ENCODE data around the gene PRR13.
A peak's percentile ranks its signal among the peaks of the same experiment; 100 is the strongest.
"Not testable (repeated sequence)": the region's sequence is repeated elsewhere in the genome, so short reads cannot be mapped to it uniquely, and the experiment has no call there.

Gene PRR13

DNA sequence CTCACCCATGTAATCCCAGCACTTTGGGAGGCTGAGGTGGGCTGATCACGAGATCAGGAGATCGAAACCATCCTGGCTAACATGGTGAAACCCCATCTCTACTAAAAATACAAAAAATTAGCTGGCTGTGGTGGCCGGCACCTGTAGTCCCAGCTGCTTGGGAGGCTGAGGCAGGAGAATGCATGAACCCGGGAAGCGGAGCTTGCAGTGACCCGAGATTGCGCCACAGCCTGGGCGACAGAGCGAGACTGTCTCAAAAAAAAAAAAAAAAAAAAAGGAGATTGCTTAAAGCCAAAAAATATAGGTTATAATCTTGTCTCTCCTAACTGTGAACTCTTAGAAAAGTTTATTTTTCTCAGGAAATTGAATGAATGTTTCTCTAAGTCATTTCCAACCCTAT is 6.2 kb upstream of the PRR13 start:
- not testable (repeated sequence) for DNase-seq (ENCODE audit: low read depth in 2 of 2)

DNA sequence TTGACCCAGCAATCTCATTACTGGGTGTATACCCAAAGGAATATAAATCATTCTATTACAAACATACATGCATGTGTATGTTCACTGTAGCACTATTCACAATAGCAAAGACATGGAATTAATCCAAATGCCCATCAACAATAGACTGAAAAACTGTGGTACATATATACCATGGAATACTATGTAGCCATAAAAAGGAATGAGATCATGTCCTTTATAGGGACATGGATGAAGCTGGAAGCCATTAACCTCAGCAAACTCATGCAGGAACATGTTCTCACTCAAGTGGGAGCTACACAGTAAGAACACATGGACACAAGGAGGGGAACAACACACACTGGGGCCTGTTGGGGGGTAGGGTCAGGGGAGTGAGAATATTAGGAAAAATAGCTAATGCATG is 2.0 kb upstream of the PRR13 start:
- not testable (repeated sequence) for DNase-seq (ENCODE audit: low read depth in 2 of 2)

DNA sequence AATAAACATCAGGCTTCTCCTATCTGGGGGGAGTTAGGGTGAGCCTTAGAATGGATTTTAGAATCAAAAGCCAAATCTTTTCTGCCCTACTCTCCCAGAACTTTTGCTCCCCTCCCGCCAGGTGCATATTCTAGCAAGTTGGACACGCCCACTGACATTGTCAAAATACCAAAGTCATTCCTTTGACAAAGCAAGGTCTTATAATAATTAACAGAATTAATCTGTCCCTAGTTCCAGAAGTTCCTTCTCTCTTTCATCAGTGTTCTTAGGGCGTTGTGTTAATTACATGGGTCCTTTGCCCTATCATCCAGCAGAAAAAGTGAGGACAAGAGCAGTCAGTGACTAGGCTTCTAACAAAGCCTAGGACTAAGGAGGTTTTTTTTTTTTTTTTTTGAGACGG is 2.4 kb downstream of the PRR13 start:
- no peak for DNase-seq (ENCODE audit: low read depth in 2 of 2)

GRCh38 chr12:53444593-53445325 is 3.2 kb downstream of the PRR13 start:
- DNase-seq (ENCODE audit: low read depth in 2 of 2) = not testable (repeated sequence)

DNA sequence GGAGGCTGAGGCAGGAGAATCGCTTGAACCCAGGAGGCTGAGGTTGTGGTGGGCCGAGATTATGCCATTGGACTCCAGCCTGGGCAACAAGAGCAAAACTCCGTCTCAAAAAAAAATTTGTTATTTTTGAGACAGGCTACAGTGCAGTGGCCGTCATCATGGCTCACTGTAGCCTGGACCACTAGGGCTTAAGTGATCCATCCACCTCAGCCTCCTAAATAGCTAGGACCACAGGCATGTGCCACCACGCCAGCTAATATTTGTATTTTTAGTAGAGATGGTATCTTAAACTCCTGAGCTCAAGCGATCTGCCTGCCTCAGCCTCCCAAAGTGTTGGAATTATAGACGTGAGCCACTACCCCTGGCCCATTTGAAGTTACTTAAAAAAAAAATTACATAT is 9.4 kb downstream of the PRR13 start:
- DNase-seq (ENCODE audit: low read depth in 2 of 2) = no peak

GRCh38 chr12:53451661-53452158 is 10.2 kb downstream of the PRR13 start, which contains the start of gene PCBP2:
Gene PCBP2 (plus strand): TSS chr12:53452102. CDS start chr12:53454801, 2,699 bp downstream.
- DNase-seq (ENCODE audit: low read depth in 2 of 2) = peak; percentile 96

GRCh38 chr12:53452159-53453077 is 10.9 kb downstream of the PRR13 start:
- DNase-seq (ENCODE audit: low read depth in 2 of 2) = peak; percentile 47 to 51

DNA sequence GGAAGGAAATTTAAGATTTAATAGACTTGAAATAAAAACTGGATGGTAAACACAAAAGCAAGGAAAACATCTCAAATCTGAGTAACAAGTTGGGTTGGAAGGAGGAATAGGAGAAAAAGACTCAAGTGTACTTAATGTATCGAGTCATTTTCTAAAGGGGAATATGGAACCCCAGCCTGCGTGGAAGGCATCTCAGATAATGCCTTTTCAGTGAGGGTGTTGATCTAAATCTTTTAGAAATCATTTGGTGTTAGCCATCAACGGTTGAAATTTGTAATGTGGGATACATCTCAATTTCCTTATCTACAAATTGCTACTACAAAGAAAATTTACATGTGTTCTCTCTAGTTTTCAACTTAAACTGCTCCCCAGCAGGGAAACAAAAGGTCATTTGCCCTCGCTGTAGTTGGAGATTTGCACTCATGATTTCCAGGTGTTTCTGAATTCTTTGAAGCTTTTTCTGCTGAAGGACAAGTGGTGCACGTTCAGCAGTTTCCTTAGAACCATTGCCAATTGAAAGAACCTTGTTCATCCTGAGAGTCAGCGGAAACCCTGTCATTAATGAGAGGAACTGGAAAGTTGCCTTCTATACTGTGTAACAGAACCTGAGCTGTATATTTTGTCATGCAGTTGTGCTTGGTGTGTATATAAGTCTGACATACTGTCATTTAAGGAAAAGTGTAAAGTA is 12.6 kb downstream of the PRR13 start:
- DNase-seq (ENCODE audit: low read depth in 2 of 2) = no peak

DNA sequence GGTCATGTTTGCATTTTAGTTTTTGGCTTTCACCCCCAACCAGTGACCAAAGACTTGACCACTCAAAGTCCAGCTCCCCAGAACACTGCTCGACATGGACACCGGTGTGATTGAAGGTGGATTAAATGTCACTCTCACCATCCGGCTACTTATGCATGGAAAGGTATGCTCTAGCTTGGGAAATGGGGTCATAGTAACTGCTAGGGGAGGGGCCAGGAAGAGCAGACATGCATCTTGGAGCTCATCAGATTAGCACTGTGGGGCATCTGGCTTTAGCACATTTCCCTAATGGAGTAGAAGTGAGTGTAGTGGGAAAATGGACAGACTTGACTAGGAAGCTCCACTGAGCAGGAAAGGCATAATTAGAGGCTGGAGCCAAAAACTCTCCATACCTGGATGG is 13.2 kb downstream of the PRR13 start:
- no peak for DNase-seq (ENCODE audit: low read depth in 2 of 2)

DNA sequence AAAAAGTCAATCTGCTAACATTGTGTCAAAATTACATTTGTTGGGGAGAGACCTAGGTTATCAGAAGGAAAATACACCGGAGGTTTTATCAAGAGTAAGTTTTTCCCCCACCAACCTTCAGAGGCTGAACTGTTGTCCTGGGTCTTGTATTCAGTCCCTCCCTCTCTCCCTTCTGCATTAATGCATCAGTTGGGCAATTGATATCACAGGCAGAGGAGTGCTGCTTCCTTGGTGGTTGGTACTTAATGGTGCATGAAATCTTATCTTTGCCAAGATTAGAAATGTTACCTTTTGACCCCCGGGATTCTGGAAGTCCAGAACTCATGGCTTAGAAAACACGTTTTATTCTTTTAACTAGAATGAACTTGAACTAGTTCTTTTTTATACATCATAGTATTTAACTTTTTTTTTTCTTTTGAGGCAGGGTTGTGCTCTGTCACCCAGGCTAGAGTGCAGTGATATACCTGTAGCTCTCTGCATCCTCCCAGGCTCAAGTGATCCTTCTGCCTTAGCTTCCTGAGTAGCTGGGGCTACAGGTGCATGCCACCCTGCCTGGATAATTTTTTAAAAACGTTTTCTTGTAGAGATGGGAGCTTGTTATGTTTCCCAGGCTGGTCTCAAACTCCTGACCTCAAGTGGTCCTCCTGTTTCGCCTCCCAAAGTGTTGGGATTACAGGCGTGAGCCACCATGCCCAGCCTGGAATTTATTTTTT is 15.3 kb downstream of the PRR13 start:
- DNase-seq (ENCODE audit: low read depth in 2 of 2) = no peak

DNA sequence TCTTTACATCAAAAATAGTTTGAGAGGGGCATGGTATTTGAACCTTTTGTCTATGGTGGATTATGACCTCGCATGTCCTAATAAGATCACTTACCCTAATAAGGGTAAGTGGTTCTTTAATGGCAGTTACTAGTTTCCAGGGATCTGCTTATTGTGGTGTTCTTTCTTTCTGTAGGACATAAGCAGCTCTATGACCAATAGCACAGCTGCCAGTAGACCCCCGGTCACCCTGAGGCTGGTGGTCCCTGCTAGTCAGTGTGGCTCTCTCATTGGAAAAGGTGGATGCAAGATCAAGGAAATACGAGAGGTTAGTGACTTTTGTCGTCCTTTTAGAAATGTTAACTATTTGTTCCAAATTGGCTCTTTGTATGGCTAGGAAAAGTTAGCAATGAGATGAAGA is 17.6 kb downstream of the PRR13 start:
- DNase-seq (ENCODE audit: low read depth in 2 of 2) = no peak

- no peak for DNase-seq (ENCODE audit: low read depth in 2 of 2)
Observed at GRCh38 chr12:53461059-53461458, 19.5 kb downstream of the PRR13 start.

GRCh38 chr12:53461591-53461990 is 20.1 kb downstream of the PRR13 start:
- no peak for DNase-seq (ENCODE audit: low read depth in 2 of 2)

DNA sequence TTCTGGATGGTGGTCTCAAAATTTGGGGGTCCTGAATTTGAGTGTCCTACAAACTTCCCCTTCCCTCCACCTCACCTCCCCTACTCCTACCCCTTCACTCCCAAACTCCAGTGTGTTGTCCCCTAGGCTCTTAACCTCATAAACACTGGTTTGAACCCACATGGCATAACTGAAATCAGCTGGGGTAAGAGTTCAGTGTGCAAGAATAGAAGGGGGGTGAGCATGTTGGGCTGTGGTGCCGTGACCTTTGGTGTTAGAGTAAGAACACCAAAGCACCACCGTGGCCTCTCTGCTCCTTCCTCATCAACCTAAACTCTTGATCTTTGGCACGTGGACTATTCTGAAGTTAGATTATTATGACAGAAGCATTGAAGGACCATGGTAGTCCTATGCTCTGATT is 21.4 kb downstream of the PRR13 start:
- DNase-seq (ENCODE audit: low read depth in 2 of 2) = no peak

- no peak for DNase-seq (ENCODE audit: low read depth in 2 of 2)
Observed at GRCh38 chr12:53463802-53464560, 22.4 kb downstream of the PRR13 start.

DNA sequence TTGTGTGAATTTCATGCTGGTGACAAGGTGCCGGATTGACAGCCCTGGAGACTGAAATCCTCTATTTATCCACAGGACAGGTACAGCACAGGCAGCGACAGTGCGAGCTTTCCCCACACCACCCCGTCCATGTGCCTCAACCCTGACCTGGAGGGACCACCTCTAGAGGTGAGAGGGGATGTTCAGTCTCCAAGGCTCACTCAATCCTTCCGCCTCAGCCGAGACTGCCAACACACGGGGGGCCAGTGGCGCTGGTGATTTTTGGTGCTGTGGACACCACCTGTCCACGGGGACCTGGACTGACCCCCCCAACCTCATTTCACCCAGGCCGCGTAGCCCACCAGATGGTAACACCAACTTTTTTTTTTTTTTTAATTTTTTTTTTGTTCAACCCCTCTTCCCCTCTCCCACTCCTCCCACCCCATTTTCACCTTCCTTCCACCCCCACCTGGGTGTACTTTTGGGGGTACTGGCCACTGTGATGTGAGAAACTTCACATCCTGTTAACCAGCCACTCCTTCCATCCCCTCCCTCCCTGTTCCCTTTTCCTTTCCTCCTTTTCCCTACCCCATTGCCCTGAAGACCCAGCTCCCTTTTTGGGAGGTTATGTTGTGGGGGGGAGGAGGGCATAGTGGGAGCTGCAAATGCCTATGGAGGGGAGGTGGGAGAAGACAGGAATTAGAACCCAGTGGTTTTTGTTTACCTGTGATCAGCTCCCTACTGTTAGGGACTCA is 23.3 kb downstream of the PRR13 start:
- no peak for DNase-seq (ENCODE audit: low read depth in 2 of 2)

DNA sequence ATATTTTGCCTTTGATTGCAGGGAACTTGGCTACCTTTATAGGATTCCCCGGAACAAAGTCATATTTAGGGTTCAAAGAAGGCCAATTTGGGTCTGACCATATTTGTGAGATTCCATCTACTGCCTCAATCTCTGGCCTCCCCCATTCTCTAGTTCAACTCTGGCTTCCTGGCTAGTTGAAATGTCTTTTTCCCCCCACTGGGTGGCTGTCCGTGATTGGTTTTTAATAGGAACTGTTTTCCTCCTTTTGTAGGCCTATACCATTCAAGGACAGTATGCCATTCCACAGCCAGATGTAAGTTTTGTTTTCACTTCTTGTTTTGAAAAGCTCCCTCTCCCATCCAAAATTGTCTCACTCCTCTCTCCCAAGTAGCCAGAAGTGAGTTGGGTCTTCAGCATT is 24.1 kb downstream of the PRR13 start:
- no peak for DNase-seq (ENCODE audit: low read depth in 2 of 2)

DNA sequence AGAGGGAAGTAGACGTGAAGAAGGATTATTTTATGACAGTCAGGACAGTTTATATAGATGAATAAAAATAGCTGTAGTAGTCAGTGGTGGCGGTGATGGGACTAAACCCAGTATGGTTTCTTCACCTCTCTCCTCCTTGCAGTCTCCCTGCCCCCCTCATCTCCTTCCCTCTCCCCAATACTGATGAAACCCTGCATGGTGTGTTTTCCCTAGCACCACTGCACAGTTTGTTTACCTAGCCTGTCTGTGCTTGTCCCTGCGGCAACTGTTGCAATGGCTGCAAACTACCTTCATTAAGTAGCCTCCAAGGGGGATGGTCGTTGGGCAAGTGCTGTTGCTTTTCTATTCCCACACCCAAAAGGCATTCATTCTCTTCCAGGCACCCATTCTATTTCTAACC is 25.1 kb downstream of the PRR13 start:
- DNase-seq (ENCODE audit: low read depth in 2 of 2) = no peak

DNA sequence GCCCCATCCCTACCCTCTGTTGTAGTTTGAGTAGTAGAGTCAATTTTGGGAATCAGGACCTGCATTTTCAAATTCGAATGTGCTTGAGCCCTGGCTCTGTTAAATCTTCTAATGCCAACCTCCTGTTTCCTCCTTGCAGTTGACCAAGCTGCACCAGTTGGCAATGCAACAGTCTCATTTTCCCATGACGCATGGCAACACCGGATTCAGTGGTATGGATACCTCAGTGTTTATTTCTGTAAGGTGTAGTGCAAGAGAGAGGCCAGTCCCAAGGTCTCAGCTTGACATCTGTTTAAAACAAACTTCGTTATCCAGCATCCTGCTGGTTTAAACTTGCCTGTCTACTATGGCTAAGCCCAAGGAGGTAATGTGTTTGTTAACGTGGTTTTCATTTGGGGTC is 25.5 kb downstream of the PRR13 start:
- DNase-seq (ENCODE audit: low read depth in 2 of 2) = no peak

GRCh38 chr12:53467880-53468279 is 26.3 kb downstream of the PRR13 start:
- no peak for DNase-seq (ENCODE audit: low read depth in 2 of 2)

Measured in stimulated activated CD4-positive, alpha-beta T cell treated with anti-CD3 and anti-CD28 coated beads, Interleukin-12 subunit alpha, Interleukin-12 subunit beta, amount 100 ng/mL, for 24 hours (primary cell).